Transverse colon (tissue), 4 donors: ENCODE results near the gene IMMP1L. TPM values are rescaled to one million over a fixed set of nuclear protein-coding genes. Genes with fewer than 3 reads are reported as not detected.

Experiments used
- DNase-seq: peaks from one replicate; pipeline ENCODE4 v3.0.0-alpha.2; 2019
- H3K27ac ChIP-seq, 4 donors: fragments of 200-600 bp; sonication (generic); 2 replicates each; pipeline ENCODE4 v1.5.1; 2016 to 2018; ENCODE audit warnings: inconsistent platforms in 4 of 4
- H3K27me3 ChIP-seq: fragments of 200-600 bp; sonication (generic); 2 replicates; pipeline ENCODE4 v1.5.1; 2017; ENCODE audit warnings: inconsistent platforms
- H3K36me3 ChIP-seq, 4 donors: fragments of 200-600 bp; sonication (generic); 2 replicates each; pipeline ENCODE4 v1.5.1; 2017 to 2019; ENCODE audit warnings: inconsistent platforms in 4 of 4
- H3K4me1 ChIP-seq, 4 donors: fragments of 200-600 bp; sonication (generic); 2 replicates each; pipeline ENCODE4 v1.5.1; 2017 to 2020; ENCODE audit warnings: inconsistent platforms in 4 of 4
- H3K4me3 ChIP-seq, 4 donors: fragments of 200-600 bp; sonication (generic); 1 replicate in 1 of 4; 2 replicates in 3 of 4; pipeline versions ENCODE4 v1.5.1 to v1.6.1; 2017 to 2019; ENCODE audit warnings: inconsistent platforms in 4 of 4
- H3K9me3 ChIP-seq, 2 donors: fragments of 200-600 bp; sonication (generic); 2 replicates each; pipeline ENCODE4 v1.5.1; 2017 to 2019; ENCODE audit warnings: inconsistent platforms in 2 of 2
- EP300 ChIP-seq: sonication (generic); formaldehyde crosslinking; IDR thresholded peaks from one replicate; pipeline ENCODE4 v1.6.1; 2017; ENCODE audit warnings: antibody characterized with exemption, low read depth
- POLR2A ChIP-seq: fragments of 450-650 bp; IDR thresholded peaks from one replicate; pipeline ENCODE4 v1.6.1; 2016; ENCODE audit warnings: antibody characterized with exemption, mild to moderate bottlenecking, moderate library complexity
- POLR2AphosphoS5 ChIP-seq, 3 donors: sonication (generic); formaldehyde crosslinking; IDR thresholded peaks; one replicate each; pipeline ENCODE4 v1.6.1; 2016; ENCODE audit warnings: antibody characterized with exemption in 3 of 3
- WGBS, 2 donors: methylation state at CpG; one replicate each; pipeline ENCODE4 v1.1.5; 2018; ENCODE audit warnings: low coverage in 1 of 2; 5-methylcytosine and 5-hydroxymethylcytosine counted together
- in situ Hi-C, 4 donors: fragments of 200-750 bp; cut with MboI; loops; one replicate each; pipeline versions ENCODE4 v1.15.0 to v1.15.1; 2017; ENCODE audit warnings: low sequenced_read_pairs in 3 of 4, low pct_ligation_motif_present in 1 of 4, low pct_unique_long_range_greater_than_20kb in 1 of 4
- intact Hi-C: fragments of 100-400 bp; cut with DNase I; formaldehyde crosslinking; loops from one replicate; pipeline ENCODE4 v1.15.1; 2023; ENCODE audit warnings: low total_unique reads
- total RNA-seq, 4 donors: library from RNA; depleted of rRNA; stranded (reverse); fragments of >200 nt; gene quantifications; one replicate each; pipeline ENCODE4 v1.1.0, GENCODE V29; 2016
- TF ChIP-seq, protein P1 (sequence below), 5 experiments: fragments of 200-600 bp in 3 of 5; fragments of 450-650 bp in 2 of 5; sonication (generic) in 3 of 5; IDR thresholded peaks; 1 replicate in 2 of 5; 2 replicates in 3 of 5; pipeline ENCODE4 v1.5.1; 2016 to 2017; ENCODE audit warnings: antibody characterized with exemption in 5 of 5, inconsistent platforms in 3 of 5, mild to moderate bottlenecking in 2 of 5, moderate library complexity in 1 of 5

IMMP1L gene
- total RNA-seq, 4 donors from 2014 or later = 0.80 to 46.8 (median 13.8) TPM; not detected in 1

DNA sequence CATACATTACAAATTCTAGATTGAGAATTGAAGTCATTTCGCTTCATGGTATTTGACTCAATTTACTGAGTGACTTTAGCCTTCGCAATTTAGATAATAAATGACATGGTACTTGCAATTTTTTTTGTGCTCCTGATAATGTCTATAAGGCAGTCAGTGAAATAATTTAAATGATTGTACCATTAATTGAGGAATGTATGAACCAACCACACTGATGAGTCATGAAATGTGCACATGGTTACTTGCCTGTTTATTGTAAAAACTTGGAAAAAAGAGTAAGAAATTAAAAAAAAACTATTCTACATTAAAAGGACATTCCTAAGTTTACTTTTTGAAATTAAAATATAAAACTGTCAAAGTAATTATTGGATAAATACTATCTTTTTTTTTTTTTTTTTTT, 96.5 kb downstream of the IMMP1L start:
- H3K4me1 ChIP-seq = no peaks in the 10 kb centered on the region
- in situ Hi-C loops (no loop called here), intact Hi-C loops (no loop called here)
- 96 to 100% methylated on average over 2 of the region's 2 CpGs for WGBS, 2 donors
- no peaks in the 10 kb centered on the region for H3K36me3 ChIP-seq
- TF ChIP-seq POLR2AphosphoS5 (IDR thresholded peaks at IDR 0.05) (no peak), POLR2A (no peak), EP300 (no peak)
- TF ChIP-seq, protein P1, sequence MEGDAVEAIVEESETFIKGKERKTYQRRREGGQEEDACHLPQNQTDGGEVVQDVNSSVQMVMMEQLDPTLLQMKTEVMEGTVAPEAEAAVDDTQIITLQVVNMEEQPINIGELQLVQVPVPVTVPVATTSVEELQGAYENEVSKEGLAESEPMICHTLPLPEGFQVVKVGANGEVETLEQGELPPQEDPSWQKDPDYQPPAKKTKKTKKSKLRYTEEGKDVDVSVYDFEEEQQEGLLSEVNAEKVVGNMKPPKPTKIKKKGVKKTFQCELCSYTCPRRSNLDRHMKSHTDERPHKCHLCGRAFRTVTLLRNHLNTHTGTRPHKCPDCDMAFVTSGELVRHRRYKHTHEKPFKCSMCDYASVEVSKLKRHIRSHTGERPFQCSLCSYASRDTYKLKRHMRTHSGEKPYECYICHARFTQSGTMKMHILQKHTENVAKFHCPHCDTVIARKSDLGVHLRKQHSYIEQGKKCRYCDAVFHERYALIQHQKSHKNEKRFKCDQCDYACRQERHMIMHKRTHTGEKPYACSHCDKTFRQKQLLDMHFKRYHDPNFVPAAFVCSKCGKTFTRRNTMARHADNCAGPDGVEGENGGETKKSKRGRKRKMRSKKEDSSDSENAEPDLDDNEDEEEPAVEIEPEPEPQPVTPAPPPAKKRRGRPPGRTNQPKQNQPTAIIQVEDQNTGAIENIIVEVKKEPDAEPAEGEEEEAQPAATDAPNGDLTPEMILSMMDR (IDR thresholded peaks at IDR 0.05) = no peak
- no peak overlapping the region for H3K27ac ChIP-seq
- no peaks in the 10 kb centered on the region for H3K27me3 ChIP-seq
- DNase-seq = no peak
- no peak overlapping the region for H3K4me3 ChIP-seq
- H3K9me3 ChIP-seq = no peaks in the 10 kb centered on the region

DNA sequence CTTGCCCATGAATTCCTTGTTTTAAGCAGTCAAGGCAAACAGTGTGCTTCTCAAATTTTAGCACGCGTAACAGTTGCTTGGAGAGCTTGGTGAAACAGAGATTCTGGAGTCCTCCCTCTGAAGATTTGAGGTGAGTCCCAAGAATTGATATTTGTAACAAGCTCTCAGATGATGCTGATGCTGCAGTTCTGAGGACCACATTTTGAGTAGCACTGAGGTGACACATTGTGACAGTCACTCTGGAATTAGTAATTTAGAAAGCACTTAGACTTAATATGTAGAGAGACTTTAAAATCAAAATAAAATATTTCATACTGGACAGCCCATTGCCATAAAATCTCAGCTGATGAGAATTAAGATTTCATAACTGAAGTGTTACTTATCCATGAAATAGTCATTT, 101.2 kb downstream of the IMMP1L start:
- intact Hi-C loops (no loop called here), in situ Hi-C loops (no loop called here)
- no peak for DNase-seq
- Histone ChIP-seq H3K36me3 (no peaks in the 10 kb centered on the region), H3K27ac (no peak overlapping the region), H3K4me1 (peaks cover 0 to 4% (median 2%) of the 10 kb centered on the region in 4 donors), H3K4me3 (no peak overlapping the region), H3K9me3 (no peaks in the 10 kb centered on the region), H3K27me3 (no peaks in the 10 kb centered on the region)
- TF ChIP-seq, protein P1 (IDR thresholded peaks at IDR 0.05) = no peak
- TF ChIP-seq EP300 (no peak), POLR2A (no peak), POLR2AphosphoS5 (IDR thresholded peaks at IDR 0.05) (no peak)
- WGBS, 2 donors = 94 to 100% methylated on average over 2 of the region's 2 CpGs

DNA sequence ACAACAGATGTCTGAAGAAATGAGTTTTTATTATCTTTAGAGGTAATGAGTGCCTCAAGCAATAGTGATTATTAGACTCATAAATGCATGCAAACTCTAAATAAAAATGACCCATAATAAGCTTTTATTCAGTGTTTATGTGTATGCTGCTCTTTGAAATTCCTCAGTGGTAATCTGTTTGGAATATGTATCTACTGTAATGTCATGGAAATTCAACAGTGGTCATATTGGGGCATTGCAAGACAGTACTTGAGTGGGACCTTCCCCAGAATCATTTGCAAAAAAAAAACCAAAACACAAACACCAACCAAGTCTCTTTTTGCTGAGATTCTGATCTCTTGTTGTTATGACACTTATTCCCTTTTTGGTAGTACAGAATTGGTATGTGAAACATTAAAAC, 104.8 kb downstream of the IMMP1L start:
- H3K27ac ChIP-seq = no peak overlapping the region
- in situ Hi-C loops (no loop called here), intact Hi-C loops (no loop called here)
- peaks cover 0 to 4% (median 2%) of the 10 kb centered on the region in 4 donors for H3K4me1 ChIP-seq
- H3K27me3 ChIP-seq = no peaks in the 10 kb centered on the region
- H3K4me3 ChIP-seq = no peak overlapping the region
- no peaks in the 10 kb centered on the region for H3K9me3 ChIP-seq
- DNase-seq = no peak
- TF ChIP-seq, protein P1 (IDR thresholded peaks at IDR 0.05) = no peak
- TF ChIP-seq POLR2A (no peak), POLR2AphosphoS5 (IDR thresholded peaks at IDR 0.05) (no peak), EP300 (no peak)
- no peaks in the 10 kb centered on the region for H3K36me3 ChIP-seq

DNA sequence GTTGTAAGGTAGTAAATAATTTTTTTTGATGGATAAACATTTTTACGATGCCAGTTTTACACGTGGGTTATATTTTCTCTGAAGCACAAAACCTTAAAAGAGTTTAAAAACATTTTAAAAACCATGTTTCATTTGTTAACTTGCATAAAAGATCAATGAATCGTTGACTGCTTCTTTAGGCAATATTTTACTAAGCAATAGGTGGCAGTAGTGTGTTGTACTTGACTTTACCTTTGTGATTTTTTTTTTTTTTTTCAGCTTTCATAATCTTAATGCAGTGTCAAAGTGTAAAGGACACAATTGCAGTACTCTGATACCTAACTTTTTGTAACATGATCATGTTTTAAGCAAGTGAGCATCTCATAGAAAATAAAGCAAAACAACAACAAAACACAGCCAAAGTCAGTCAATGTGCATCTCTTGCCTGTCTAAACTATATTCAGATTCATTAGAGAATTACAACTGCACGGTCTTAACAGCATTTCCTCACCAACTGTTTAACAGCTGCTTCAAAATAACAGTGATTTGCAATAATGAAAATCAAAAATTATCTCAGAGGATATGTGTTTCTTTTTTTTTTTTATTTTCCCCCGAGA, 112.1 kb downstream of the IMMP1L start:
- 52 to 54% methylated on average over 5 of the region's 5 CpGs for WGBS, 2 donors
- no peak overlapping the region for H3K4me3 ChIP-seq
- H3K4me1 ChIP-seq = no peaks in the 10 kb centered on the region
- TF ChIP-seq, protein P1 (IDR thresholded peaks at IDR 0.05) = peak; percentile 42 to 46 (median 43)
- TF ChIP-seq POLR2A = no peak
- DNase-seq = no peak
- H3K36me3 ChIP-seq = peaks cover 0 to 3% (median 0%) of the 10 kb centered on the region in 4 donors
- no peaks in the 10 kb centered on the region for H3K9me3 ChIP-seq
- H3K27ac ChIP-seq = no peak overlapping the region
- H3K27me3 ChIP-seq = no peaks in the 10 kb centered on the region
- in situ Hi-C loops (loop anchor here in 1 of 4 donors (10.0 kb wide), 1 partner anchor 477 kb away; no protein-coding TSS in a partner anchor), intact Hi-C loops (no loop called here)
